Colonic mucosa (tissue), 4 donors: Measurements from ENCODE around the gene LSM12. TPM values are rescaled to one million over a fixed set of nuclear protein-coding genes. Genes with fewer than 3 reads are reported as not detected.
"Not testable (repeated sequence)": the region's sequence is repeated elsewhere in the genome, so short reads cannot be mapped to it uniquely, and the experiment has no call there.

Experiments
- DNase-seq: peaks from one replicate; pipeline ENCODE4 v3.0.0-alpha.2; 2020
- H3K27ac ChIP-seq: fragments of 200-600 bp; one replicate; pipeline ENCODE4 v1.8.0; 2021
- H3K27me3 ChIP-seq: fragments of 200-600 bp; one replicate; pipeline ENCODE4 v1.8.0; 2021
- H3K36me3 ChIP-seq: fragments of 200-600 bp; one replicate; pipeline ENCODE4 v1.8.0; 2021
- H3K4me1 ChIP-seq: fragments of 200-600 bp; one replicate; pipeline ENCODE4 v1.8.0; 2021; ENCODE audit warnings: mild to moderate bottlenecking
- H3K4me3 ChIP-seq: fragments of 200-600 bp; one replicate; pipeline ENCODE4 v1.8.0; 2021
- H3K9ac ChIP-seq, 2 donors: one replicate each; pipeline ENCODE4 v1.7.0; 2013; ENCODE audit warnings: control low read depth in 2 of 2, low read depth in 2 of 2, low read length in 2 of 2
- H3K9me3 ChIP-seq: fragments of 200-600 bp; one replicate; pipeline ENCODE4 v1.8.0; 2021
- CTCF ChIP-seq: fragments of 200-600 bp; IDR thresholded peaks from one replicate; pipeline ENCODE4 v1.8.0; 2022; ENCODE audit warnings: antibody characterized with exemption, mild to moderate bottlenecking
- intact Hi-C: fragments of 100-400 bp; cut with DNase I; formaldehyde crosslinking; loops from one replicate; pipeline ENCODE4 v1.14.1; 2022
- total RNA-seq, 2 donors: library from RNA; stranded (reverse); fragmentation: NEBNext Ultra II Directional in 1 of 2; extraction: Animal tissue kit (Norgen Biotek cat#: 25700) in 1 of 2; gene quantifications; one replicate each; pipeline ENCODE4 v1.2.1, GENCODE V29; 2021
- donor health status: healthy.
- donor health status: DM: no; HTN: no; CAD: no.
- donor health status: DM: no; HTN: no; CAD: no.

The LSM12 gene
- total RNA-seq, 2 donors from 2014 or later, result 60.9 to 74.3 TPM

DNA sequence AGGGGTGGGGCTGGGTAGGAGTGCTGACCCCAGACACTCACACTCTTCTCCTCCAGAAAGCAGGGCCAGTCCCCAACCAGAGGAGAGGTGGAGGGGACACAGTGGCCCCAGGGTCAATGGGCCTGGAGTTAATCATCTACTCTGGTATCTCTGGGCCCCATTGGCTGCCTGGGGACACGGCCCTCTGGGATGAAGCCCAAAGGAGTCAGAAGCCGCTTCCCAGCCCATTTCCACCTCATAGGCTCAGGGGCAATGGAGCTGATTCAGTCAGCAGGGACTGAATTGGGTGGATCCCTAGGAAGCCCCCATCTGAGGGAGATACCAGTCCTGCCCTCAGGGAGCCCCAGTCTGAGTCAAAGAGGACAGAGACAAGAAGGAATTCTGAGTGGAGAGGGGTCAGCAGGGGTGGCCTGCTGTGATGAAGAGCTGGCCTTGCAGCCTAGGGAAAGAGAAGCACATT is 65.0 kb downstream of the LSM12 start:
- intact Hi-C loops, result no loop called here
- no peak overlapping the region for H3K9ac ChIP-seq

GRCh38 chr17:44000871-44001460 is 65.5 kb downstream of the LSM12 start:
- Histone ChIP-seq H3K36me3 (no peaks in the 10 kb centered on the region), H3K9me3 (no peaks in the 10 kb centered on the region), H3K4me1 (peaks cover 6% of the 10 kb centered on the region), H3K4me3 (no peak overlapping the region), H3K27me3 (peaks cover 18% of the 10 kb centered on the region), H3K27ac (no peak overlapping the region), H3K9ac (no peak overlapping the region)
- intact Hi-C loops, result no loop called here
- DNase-seq, result no peak
- TF ChIP-seq CTCF, result no peak

More for the DNA sequence above, 65.0 kb downstream of the LSM12 start:
- TF ChIP-seq CTCF, result no peak
- Histone ChIP-seq H3K4me3 (no peak overlapping the region), H3K27me3 (peaks cover 18% of the 10 kb centered on the region), H3K36me3 (no peaks in the 10 kb centered on the region), H3K9me3 (no peaks in the 10 kb centered on the region), H3K27ac (no peak overlapping the region), H3K4me1 (peaks cover 8% of the 10 kb centered on the region)
- DNase-seq, result no peak

- Histone ChIP-seq H3K9ac (no peak overlapping the region), H3K27ac (no peak overlapping the region), H3K36me3 (no peaks in the 10 kb centered on the region), H3K4me3 (no peak overlapping the region), H3K4me1 (peaks cover 2% of the 10 kb centered on the region), H3K9me3 (no peaks in the 10 kb centered on the region), H3K27me3 (peaks cover 15% of the 10 kb centered on the region)
- no peak for TF ChIP-seq CTCF
- no peak for DNase-seq
- intact Hi-C loops, result no loop called here
Measured at GRCh38 chr17:44000141-44000860, 66.2 kb downstream of the LSM12 start.

GRCh38 chr17:43999024-43999423 is 67.4 kb downstream of the LSM12 start:
- H3K4me3 ChIP-seq, result no peak overlapping the region
- peaks cover 12% of the 10 kb centered on the region for H3K27me3 ChIP-seq
- H3K9me3 ChIP-seq, result no peaks in the 10 kb centered on the region
- no peak overlapping the region for H3K9ac ChIP-seq
- no peak for TF ChIP-seq CTCF
- no peak for DNase-seq
- H3K36me3 ChIP-seq, result no peaks in the 10 kb centered on the region
- no peak overlapping the region for H3K27ac ChIP-seq
- no peaks in the 10 kb centered on the region for H3K4me1 ChIP-seq
- intact Hi-C loops, result no loop called here

- no peaks in the 10 kb centered on the region for H3K36me3 ChIP-seq
- H3K27ac ChIP-seq, result no peak overlapping the region
- no peak overlapping the region for H3K9ac ChIP-seq
- H3K4me1 ChIP-seq, result no peaks in the 10 kb centered on the region
- H3K9me3 ChIP-seq, result no peaks in the 10 kb centered on the region
- no peak for TF ChIP-seq CTCF
- peaks cover 15% of the 10 kb centered on the region for H3K27me3 ChIP-seq
- intact Hi-C loops, result no loop called here
- no peak overlapping the region for H3K4me3 ChIP-seq
- no peak for DNase-seq
Measured at GRCh38 chr17:43998552-43998951, 67.9 kb downstream of the LSM12 start.

DNA sequence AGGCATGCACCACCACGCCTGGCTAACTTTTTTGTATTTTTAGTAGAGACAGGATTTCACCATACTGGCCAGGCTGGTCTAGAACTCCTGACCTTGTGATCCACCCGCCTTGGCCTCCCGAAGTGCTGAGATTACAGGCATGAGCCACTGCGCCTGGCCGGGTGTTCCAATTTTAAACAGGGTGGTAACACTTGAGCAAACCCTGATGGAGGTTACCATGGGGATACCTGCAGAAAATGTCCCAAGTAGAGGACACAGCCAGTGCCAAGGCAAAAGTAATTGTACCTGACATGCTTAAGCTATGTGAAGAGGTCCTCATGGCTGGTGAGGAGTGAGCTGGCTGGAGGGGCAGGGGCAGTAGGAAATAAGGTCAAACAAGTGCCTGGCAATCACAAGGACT is 69.3 kb downstream of the LSM12 start:
- H3K27ac ChIP-seq, H3K4me3 ChIP-seq, H3K9me3 ChIP-seq, H3K36me3 ChIP-seq, H3K4me1 ChIP-seq, H3K9ac ChIP-seq, intact Hi-C loops, DNase-seq: not testable (repeated sequence)
- peaks cover 15% of the 10 kb centered on the region for H3K27me3 ChIP-seq
